Upper lobe of left lung (tissue), 4 donors: ENCODE measurements around the gene PPIL1.
A peak's percentile ranks its signal among the peaks of the same experiment; 100 is the strongest.

Source experiments
- CTCF ChIP-seq, 6 experiments: fragments of 450-650 bp in 4 of 6; fragments of 200-600 bp in 2 of 6; sonication (generic) in 2 of 6; IDR thresholded peaks; one replicate each; pipeline ENCODE4 v1.5.1; 2016 to 2019; ENCODE audit warnings: antibody characterized with exemption in 6 of 6
- EP300 ChIP-seq, 4 donors: sonication (generic); formaldehyde crosslinking; IDR thresholded peaks; one replicate each; pipeline ENCODE4 v1.5.1; 2017; ENCODE audit warnings: antibody characterized with exemption in 4 of 4, control low read depth in 2 of 4
- POLR2A ChIP-seq, 4 donors: fragments of 450-650 bp; IDR thresholded peaks; one replicate each; pipeline ENCODE4 v1.5.1; 2016 to 2017; ENCODE audit warnings: antibody characterized with exemption in 4 of 4, mild to moderate bottlenecking in 2 of 4
- POLR2AphosphoS5 ChIP-seq, 2 donors: sonication (generic); formaldehyde crosslinking; IDR thresholded peaks; one replicate each; pipeline ENCODE4 v1.5.1; 2017; ENCODE audit warnings: antibody characterized with exemption in 2 of 2

DNA sequence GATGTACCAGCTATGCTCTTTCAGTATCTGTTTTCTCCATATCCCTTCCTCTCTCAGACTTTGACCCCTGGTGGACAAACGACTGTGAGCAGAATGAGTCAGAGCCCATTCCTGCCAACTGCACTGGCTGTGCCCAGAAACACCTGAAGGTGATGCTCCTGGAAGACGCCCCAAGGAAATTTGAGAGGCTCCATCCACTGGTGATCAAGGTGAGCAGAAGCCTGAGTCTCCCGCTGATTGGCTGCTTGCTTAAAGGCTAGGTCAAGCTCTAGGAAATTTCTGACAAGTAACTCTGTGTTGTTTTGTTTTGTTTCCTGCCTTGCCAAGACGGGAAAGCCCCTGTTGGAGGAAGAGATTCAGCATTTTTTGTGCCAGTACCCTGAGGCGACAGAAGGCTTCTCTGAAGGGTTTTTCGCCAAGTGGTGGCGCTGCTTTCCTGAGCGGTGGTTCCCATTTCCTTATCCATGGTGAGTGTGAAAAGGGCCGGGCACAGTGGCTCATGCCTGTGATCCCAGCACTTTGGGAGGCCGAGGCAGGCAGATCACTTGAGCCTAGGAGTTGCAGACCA lies 39.7 kb upstream of the PPIL1 start:
- peak in 2 of 6 experiments; percentile 26 to 31 for TF ChIP-seq CTCF (IDR thresholded peaks at IDR 0.05)
- TF ChIP-seq POLR2A (IDR thresholded peaks at IDR 0.05): no peak
- TF ChIP-seq POLR2AphosphoS5 (IDR thresholded peaks at IDR 0.05): no peak
- no peak for TF ChIP-seq EP300 (IDR thresholded peaks at IDR 0.05)
